Measurements from ENCODE around the gene TTLL6.

GRCh38 chr17:48731355-48731754, 85.7 kb downstream of the TTLL6 start:
- TF ChIP-seq CTCF (IDR thresholded peaks at IDR 0.05; ENCODE audit: insufficient read depth, low read length) (no peak), POLR2AphosphoS5 (IDR thresholded peaks at IDR 0.05; ENCODE audit: low read depth) (no peak), REST (IDR thresholded peaks at IDR 0.05; ENCODE audit: insufficient replicate concordance, low read depth) (no peak)

All from HL-60 (cell line).